HS-27A (cell line): ENCODE results near the gene CSH1.
"Not testable (repeated sequence)": the region's sequence is repeated elsewhere in the genome, so short reads cannot be mapped to it uniquely, and the experiment has no call there.

Experiments used
- DNase-seq: peaks from one replicate; pipeline ENCODE4 v3.0.0-alpha.2; 2012; ENCODE audit warnings: low read depth, missing footprints

Gene CSH1

DNA sequence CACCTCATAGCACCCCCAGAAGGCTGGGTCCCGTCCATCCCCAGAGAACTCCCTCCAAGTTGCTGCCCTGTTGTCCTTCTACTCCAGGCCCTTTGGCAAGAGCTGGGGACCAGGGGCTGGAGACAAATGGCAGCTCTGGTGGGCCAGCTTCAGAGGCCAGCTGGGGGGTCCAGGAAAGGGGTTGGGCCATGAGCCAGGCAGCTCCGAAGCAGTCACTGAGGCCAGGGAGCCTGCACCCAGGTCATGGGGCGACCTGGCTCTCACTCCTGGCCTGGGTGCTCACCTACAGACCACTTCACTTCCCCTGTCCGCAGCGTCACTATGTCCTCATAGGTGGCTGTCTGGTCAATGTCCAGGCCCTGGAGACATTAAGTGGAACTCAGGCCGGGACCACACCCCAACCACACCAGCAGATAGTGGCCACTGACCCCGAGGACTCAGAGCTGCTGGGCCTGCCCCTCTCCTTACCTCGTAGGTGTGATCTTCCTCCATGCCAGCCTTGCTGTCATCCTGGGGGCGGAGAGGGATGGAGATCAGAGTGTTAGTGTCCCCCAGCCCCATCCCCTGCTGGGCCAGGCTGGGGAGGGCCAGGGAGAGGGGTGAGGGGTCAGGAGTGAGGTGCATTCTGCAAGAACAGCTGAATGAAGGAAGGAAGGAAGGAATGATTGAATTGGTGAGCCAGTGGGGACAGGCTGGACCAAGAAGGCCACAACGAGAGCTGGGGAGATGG lies 32.8 kb upstream of the CSH1 start:
- DNase-seq, result no peak

DNA sequence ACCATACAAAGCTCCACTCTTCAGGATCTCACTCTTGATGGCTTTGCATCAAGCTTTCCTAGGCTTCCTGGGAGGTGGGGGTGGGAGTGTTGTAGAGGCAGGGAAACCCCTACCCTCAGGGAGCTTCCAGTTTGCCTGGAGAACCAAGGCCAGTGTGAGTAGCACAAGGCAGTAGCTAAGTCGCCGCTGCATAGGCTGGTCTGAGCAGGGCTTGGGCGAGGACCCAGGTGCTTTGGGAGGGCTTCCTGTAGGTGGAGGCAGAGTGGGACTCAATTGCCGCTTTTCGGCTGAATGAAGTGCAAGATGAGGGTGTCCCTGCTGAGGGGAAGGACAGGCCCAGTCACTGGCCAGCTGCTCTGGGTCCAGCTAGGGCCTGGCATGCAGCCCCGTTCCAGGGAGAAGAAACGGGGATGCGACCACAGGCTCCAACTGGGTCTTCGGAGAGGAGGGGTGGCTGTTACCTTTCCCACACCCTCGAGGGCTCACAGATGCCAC lies 31.8 kb upstream of the CSH1 start:
- no peak for DNase-seq

DNA sequence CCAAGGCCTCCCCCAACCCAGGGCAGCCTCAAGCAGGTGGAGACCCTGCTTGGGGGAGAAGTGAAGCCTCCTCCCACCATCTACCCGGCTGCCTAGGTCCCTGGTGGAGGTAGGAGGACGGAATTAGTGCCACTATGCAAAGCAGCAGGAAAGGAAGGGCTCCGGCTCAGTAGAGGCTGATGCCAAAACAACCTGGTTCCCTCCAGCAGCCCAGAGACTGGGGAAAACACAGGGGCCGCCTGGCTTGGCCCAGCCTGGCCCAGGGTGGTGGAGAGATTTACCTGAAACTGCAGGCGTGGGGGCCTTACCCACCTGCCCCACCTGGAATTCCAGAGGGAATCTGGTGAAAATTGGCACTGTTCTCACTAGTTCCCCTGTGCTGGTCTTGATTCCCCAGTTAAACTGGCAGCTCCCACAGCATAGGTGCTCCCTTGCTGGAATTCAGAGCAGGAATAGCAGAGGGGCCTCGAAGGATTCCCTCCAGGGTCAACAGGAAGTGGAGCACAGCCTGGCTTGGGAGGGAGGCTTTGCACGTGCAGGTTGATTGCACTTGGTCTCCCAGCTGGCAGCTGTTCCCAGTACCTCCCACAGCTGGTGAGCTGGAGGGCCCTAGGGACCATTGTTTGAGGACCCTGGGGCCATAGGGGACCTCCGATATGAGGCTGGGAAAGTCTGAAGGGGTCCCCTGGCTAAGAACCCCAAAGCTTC lies 31.2 kb upstream of the CSH1 start:
- no peak for DNase-seq

DNA sequence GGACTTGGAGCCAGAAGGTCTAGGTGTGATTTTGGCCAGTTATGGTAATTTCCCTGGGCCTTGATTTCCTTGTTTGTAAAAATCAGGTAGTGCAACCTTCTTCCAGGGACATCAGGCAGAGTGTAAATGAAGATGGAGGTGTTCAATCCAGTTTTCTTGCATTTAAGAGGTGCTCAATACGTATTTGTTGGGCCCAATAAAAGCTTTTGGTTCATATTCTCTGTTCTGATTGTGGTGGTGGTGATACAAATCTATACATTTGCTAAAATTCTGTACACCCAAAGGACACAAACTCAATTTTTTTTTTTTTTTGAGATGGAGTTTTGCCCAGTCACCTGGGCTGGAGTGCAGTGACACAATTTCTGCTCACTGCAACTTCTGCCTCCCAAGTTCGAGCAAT lies 29.8 kb upstream of the CSH1 start:
- no peak for DNase-seq

DNA sequence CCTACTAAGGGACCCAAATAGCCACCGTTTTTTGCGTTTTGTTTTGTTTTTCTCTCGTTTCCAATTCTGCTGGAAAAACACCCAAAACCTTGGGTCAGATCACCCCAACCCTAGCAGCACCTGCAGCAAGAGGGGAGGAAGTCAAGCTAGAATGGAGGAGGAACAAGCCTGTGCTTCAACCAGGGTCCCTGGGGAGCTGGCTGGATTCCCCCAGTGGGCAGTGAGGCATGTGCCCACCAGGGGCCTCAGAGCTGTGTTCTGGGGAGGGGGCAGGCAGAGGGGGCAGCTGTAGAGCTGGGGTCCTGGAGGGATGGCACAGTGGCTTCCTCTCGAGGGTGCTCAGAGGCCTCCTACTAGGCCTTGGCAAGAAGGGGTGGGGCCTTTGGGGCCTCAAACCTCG lies 29.2 kb upstream of the CSH1 start:
- DNase-seq, result no peak

DNA sequence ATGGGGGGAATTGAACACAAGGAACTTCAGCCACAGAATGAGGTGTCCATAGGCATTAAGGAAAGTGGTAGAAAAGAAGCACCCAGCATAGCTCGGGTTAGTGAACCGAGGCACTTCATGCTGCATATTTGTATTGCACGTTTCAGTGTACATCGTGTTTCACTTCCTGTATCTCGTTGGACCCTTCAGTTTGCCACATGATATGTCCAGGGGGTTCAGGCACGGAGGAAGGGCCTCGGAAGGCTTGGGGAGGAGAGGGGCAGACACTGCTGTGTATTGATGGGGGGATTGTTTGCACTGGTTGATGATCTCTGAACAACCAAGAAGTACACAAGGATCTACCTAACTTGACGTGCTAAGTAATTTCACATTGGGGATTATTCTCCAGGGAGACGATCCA lies 26.0 kb upstream of the CSH1 start:
- DNase-seq, result not testable (repeated sequence)

DNA sequence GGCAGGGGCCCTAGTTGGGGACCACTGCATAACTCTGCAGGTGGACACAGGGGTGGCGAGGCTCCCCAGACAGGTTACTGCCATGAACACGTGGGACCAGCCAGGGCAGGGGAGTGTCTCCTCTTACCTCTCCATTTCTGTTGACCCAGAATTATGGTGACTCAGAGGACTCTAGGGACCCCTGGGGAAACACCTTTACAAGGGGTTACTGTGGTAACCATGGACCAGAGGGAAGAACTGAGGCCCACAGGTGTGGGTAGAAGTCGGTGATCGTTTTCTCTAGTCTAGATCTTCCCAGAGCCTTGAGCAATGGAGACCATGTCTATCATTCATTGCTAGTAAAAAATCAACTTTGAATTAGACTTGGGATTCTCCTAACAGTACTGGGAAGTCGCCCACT lies 24.4 kb upstream of the CSH1 start:
- DNase-seq, result not testable (repeated sequence)

DNA sequence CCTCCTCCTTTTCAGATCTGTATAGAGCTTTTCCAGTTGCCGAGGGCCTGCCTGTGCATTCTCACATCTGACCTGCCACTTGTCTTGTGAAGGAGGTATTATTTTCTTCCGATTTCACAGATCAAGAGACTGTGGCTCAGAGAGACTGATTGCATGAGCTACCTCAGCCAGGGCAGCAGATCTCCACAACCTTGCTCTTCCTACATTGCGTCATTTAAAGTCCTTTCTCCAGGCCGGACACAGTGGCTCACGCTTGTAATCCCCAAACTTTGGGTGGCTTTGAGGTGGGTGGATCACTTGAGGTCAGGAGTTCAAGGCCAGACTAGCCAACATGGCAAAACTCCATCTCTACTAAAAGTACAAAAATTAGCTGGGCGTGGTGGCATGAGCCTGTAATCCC lies 23.7 kb upstream of the CSH1 start:
- DNase-seq, result not testable (repeated sequence)

DNA sequence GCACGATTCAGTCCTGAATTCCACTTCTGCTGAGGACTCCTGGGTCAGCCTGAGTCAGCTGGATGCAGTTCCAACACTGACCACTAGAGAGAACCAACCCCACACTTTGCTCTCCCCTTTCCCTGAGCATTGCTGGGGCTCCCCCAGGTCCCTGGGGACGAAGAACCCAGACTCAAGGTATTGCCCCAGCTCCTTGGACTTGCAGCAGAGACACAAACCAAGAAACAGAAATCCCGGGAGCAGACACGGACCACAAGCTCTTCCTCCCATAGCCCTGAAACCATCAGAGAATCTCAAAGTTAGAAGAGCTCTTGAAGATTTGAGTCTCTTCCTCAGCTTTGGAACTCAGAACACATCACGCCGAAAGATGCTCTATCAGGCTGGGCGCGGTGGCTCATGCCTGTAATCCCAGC lies 22.9 kb upstream of the CSH1 start:
- DNase-seq, result no peak

DNA sequence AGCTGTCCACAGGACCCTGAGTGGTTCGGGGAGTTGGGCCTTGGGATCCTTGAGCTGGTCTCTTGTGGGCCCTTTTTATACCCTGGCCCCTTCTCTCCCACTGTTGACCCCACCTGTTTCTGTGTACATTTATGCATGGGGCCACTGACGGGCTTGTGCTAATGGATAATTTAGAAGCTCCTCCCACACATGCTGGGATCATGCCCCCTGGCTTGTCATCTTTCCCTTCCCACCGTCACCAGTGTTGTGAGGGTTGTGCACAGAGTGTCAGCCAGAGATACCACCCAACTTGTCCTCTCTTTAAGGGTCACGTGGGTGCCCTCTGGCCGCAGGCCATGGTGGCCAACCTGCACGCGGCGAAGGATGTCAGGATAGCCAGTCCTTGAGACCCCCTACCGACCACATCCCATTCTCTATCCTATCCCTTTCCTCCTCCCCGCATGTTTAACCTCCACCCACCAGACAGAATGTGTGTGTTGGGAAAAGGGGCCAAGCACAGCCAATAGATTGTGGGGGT lies 22.5 kb upstream of the CSH1 start, which contains the start of gene GH1:
Gene GH1 (minus strand): TSS at position 51 of the 517 bp plus-strand sequence. CDS start 63 bp downstream, outside the sequence.
- DNase-seq, result not testable (repeated sequence)

DNA sequence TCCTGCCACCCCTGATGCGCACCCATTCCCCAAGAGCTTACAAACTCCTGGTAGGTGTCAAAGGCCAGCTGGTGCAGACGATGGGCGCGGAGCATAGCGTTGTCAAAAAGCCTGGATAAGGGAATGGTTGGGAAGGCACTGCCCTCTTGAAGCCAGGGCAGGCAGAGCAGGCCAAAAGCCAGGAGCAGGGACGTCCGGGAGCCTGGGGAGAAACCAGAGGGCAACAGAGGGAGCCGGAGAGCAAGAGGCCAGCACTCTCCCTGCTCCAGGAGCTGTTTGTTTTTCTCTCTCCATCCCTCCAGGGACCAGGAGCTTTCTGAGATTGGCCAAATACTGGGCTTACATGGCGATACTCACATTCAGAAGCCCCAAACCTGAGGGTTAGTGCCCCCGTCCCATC lies 21.9 kb upstream of the CSH1 start:
- DNase-seq, result no peak

DNA sequence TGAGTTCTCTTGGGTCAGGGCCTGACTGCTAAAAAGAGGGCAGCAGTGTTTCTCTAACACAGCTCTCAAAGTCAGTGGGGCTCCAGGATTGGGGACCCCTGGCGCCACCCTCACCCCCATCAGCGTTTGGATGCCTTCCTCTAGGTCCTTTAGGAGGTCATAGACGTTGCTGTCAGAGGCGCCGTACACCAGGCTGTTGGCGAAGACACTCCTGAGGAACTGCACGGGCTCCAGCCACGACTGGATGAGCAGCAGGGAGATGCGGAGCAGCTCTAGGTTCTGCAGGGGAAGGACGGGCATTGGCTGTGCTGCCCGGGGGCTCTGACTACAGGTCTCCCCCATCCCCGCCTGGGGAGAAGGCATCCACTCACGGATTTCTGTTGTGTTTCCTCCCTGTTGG lies 21.3 kb upstream of the CSH1 start:
- no peak for DNase-seq

DNA sequence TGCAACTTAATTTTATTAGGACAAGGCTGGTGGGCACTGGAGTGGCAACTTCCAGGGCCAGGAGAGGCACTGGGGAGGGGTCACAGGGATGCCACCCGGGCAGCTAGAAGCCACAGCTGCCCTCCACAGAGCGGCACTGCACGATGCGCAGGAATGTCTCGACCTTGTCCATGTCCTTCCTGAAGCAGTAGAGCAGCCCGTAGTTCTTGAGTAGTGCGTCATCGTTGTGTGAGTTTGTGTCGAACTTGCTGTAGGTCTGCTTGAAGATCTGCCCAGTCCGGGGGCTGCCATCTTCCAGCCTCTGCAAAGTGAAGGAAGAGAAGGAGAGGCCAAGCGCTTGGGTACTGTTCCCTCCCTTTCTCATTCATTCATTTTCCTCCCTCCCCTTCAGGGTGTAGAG lies 20.8 kb upstream of the CSH1 start:
- DNase-seq, result not testable (repeated sequence)

DNA sequence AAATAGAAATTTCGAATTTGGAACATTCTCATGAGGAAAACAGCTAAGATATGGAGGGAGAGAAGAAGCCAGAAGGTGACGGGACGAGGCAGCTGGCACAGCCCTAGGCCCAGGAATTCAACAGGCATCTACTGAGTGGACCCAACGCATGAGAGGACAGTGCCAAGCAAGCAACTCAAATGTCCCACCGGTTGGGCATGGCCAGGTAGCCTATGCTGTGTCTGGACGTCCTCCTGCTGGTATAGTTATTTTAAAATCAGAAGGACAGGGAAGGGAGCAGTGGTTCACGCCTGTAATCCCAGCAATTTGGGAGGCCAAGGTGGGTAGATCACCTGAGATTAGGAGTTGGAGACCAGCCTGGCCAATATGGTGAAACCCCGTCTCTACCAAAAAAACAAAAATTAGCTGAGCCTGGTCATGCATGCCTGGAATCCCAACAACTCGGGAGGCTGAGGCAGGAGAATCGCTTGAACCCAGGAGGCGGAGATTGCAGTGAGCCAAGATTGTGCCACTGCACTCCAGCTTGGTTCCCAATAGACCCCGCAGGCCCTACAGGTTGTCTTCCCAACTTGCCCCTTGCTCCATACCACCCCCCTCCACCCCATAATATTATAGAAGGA lies 20.3 kb upstream of the CSH1 start:
- no peak for DNase-seq

DNA sequence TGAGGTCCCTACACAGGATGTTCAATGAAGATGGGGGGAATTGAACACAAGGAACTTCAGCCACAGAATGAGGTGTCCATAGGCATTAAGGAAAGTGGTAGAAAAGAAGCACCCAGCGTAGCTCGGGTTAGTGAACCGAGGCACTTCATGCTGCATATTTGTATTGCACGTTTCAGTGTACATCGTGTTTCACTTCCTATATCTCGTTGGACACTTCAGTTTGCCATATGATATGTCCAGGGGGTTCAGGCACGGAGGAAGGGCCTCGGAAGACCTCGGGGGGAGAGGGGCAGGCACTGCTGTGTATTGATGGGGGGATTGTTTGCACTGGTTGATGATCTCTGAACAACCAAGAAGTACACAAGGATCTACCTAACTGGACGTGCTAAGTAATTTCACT lies 19.4 kb upstream of the CSH1 start:
- not testable (repeated sequence) for DNase-seq

DNA sequence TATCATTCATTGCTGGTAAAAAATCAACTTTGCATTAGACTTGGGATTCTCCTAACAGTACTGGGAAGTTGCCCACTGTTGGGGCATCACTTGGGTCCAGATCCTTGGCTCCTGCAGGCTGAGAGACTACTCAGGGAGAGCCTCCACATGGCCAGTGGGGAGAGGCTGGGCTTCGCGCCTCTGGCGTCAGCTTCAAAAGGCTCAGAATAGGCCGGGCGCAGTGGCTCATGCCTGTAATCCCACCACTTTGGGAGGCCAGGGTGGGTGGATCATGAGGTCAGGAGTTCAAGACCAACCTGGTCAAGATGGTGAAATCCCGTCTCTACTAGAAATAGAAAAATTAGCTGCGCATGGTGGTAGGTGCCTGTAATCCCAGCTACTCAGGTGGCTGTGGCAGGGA lies 18.1 kb upstream of the CSH1 start:
- no peak for DNase-seq

DNA sequence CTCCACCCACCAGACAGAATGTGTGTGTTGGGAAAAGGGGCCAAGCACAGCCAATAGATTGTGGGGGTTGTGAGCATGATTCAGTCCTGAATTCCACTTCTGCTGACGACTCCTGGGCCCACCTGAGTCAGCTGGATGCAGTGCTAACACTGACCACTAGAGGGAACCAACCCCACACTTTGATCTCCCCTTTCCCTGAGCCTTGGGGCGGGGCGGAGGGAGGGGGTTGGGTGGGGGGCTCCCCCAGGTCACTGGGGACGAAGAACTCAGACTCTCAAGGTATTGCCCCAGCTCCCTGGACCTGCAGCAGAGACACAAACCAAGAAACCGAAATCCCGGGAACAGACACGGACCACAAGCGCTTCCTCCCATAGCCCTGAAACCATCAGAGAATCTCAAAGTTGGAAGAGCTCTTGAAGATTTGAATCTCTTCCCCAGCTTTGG lies 15.3 kb upstream of the CSH1 start:
- DNase-seq, result no peak

DNA sequence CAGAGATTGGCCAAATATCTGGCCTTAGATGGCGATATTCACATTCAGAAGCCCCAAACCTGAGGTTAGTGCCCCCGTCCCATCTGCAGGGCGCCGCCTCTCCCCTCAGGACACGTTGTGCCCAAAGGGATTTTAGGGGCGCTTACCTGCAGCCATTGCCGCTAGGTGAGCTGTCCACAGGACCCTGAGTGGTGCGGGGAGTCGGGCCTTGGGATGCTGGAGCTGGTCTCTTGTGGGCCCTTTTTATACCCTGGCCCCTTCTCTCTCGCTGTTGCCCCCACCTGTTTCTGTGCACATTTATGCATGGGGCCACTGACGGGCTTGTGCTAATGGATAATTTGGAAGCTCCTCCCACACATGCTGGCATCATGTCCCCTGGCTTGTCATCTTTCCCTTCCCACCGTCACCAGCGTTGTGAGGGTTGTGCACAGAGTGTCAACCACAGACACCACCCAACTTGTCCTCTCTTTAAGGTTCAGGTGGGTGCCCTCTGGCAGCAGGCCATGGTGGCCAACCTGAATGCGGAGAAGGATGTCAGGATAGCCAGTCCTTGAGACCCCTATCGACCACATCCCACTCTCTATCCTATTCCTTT lies 14.8 kb upstream of the CSH1 start, which contains the start of gene CSHL1:
Gene CSHL1 (minus strand): TSS at position 218 of the 595 bp plus-strand sequence. CDS start 62 bp downstream, at position 156.
- DNase-seq, result no peak

DNA sequence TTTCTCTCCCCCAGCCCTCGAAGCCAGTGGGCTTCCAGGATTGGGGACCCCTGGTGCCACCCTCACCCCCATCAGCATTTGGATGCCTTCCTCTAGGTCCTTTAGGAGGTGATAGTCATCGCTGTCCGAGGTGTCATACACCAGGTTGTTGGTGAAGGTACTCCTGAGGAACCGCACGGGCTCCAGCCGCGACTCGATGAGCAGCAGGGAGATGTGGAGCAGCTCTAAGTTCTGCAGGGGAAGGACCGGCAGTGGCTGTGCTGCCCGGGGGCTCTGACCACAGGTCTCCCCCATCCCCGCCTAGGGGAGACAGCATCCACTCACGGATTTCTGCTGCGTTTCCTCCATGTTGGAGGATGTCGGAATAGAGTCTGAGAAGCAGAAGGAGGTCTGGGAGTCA lies 13.7 kb upstream of the CSH1 start:
- DNase-seq, result no peak

DNA sequence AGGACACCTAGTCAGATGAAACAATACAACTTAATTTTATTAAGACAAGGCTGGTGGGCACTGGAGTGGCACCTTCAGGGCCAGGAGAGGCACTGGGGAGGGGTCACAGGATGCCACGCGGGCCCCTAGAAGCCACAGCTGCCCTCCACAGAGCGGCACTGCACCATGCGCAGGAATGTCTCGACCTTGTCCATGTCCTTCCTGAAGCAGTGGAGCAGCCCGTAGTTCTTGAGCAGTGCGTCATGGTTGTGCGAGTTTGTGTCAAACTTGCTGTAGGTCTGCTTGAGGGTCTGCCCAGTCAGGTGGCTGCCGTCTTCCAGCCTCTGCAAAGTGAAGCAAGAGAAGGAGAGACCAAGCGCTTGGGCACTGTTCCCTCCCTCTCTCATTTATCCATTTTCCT lies 13.2 kb upstream of the CSH1 start:
- DNase-seq, result not testable (repeated sequence)

DNA sequence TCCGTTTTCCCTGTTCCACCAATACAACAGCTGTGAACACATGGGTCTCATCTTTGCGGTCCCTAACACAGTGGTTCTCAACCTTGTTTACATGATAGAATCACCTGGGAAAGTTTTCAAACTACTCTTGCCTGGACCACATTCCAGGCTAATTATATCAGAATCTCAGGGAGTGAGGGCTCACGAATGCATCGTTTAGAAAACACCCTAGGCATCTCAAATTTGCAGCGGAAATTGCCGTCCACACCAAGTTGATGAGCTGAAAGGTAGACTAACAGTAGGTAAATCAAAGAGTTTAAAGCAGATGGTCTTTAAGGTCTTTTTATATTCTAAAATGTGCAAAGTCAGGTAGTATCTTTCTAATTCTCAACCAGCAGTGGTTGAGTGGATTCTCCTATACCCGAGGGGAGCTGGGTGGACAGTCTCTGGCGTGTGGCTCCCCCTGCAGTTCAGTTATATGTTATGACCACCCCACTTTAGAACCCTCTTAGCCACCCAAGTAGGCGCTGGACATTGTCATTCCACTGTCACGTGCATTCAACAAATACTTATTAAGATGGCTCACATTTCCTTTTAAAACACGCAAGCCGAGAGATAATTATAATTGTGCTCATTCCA lies 10.9 kb upstream of the CSH1 start:
- not testable (repeated sequence) for DNase-seq

DNA sequence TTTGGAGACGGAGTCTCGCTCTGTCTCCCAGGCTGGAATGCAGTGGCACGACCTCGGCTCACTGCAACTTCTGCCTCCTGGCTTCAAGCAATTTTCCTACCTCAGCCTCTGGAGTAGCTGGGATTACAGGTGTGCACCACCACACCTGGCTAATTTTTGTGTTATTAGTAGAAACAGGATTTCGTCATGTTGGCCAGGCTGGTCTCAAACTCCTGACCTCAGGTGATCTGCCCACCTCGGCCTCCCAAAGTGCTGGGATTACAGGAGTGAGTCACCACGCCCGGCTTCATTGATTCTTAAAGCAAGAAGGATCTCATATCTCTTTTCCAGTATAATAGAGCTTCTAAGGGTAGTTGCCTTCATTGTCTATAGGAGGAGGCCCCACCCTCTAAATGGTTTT lies 8.4 kb upstream of the CSH1 start:
- DNase-seq, result not testable (repeated sequence)
